Hematopoietic multipotent progenitor cell treated with erythropoietin and hydrocortisone succinate and interleukin-3 and kit ligand, for 8 days (in vitro differentiated cells): Measurements from ENCODE around the gene BOLA3.
"Not testable (repeated sequence)": the region's sequence is repeated elsewhere in the genome, so short reads cannot be mapped to it uniquely, and the experiment has no call there.

Experiments used
- DNase-seq: peaks from one replicate; pipeline ENCODE4 v3.0.0-alpha.2; 2015

Gene BOLA3

GRCh38 chr2:74101574-74102300 is 46.0 kb downstream of the BOLA3 start:
- no peak for DNase-seq

DNA sequence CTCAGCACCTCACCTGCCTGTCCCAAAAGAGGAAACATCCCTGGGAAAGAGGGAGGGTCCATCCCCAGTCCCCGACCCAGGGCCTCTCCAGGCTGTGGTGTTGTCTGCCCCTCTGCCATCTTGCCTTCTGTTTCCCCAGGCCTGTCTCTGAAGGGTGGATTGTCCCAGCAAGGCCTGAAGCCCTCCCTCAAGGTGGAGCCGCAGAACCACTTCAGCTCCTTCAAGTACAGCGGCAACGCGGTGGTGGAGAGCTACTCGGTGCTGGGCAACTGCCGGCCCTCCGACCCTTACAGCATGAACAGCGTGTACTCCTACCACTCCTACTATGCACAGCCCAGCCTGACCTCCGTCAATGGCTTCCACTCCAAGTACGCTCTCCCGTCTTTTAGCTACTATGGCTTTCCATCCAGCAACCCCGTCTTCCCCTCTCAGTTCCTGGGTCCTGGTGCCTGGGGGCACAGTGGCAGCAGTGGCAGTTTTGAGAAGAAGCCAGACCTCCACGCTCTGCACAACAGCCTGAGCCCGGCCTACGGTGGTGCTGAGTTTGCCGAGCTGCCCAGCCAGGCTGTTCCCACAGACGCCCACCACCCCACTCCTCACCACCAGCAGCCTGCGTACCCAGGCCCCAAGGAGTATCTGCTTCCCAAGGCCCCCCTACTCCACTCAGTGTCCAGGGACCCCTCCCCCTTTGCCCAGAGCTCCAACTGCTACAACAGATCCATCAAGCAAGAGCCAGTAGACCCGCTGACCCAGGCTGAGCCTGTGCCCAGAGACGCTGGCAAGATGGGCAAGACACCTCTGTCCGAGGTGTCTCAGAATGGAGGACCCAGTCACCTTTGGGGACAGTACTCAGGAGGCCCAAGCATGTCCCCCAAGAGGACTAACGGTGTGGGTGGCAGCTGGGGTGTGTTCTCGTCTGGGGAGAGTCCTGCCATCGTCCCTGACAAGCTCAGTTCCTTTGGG is 47.2 kb downstream of the BOLA3 start:
- DNase-seq, result no peak

DNA sequence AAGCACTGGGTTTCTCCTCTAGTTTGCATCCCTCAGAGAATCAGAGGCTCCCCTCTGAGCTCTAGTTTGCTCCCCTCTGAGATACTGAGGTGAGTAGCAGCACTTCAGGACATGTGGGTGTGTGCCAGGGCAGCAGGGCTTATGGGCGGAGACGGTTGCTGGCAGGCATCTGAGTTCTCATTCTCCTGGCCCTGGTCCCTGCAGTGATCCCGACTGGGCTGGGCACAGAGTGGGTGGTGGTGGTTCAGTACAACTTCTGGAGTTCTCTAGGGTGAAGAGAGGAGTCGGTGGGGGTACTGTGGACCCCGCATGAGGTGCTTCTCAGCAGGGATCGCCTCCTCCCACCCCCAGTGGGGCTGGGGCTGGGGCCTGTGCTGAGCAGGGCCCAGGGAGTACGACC is 47.9 kb downstream of the BOLA3 start:
- DNase-seq, result peak; percentile 76

DNA sequence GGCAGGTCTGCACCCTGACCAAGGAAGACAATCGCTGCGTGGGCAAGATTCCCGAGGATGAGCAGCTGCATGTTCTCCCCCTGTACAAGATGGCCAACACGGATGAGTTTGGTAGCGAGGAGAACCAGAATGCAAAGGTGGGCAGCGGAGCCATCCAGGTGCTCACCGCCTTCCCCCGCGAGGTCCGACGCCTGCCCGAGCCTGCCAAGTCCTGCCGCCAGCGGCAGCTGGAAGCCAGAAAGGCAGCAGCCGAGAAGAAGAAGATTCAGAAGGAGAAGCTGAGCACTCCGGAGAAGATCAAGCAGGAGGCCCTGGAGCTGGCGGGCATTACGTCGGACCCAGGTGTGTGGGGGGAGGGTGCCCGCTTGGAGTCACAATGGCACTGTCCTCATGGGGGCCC is 48.4 kb downstream of the BOLA3 start:
- no peak for DNase-seq

DNA sequence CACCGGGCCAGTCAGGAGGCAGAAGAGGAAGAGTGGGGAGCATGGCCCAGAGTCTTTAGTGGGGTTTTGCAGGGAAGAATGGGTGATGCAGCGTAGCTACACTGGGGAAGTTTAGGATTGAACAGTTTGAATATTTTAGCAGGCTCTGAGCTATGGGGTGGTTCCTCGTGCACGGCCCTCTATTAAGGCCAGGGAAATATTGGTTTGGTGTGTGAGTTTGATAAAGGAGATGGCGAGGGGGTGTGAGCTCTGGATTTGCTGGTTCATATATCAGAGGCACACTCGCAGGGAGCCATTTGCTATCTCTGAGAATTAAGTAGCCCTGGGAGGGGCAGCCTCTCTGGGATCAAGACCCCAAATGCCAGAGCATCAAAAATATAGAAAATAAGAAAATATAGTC is 50.1 kb downstream of the BOLA3 start:
- peak; percentile 82 for DNase-seq

GRCh38 chr2:74096052-74096451 is 51.7 kb downstream of the BOLA3 start:
- no peak for DNase-seq

GRCh38 chr2:74095632-74096031 is 52.1 kb downstream of the BOLA3 start:
- no peak for DNase-seq

- no peak for DNase-seq
Observed at GRCh38 chr2:74094291-74094690, 53.4 kb downstream of the BOLA3 start.

DNA sequence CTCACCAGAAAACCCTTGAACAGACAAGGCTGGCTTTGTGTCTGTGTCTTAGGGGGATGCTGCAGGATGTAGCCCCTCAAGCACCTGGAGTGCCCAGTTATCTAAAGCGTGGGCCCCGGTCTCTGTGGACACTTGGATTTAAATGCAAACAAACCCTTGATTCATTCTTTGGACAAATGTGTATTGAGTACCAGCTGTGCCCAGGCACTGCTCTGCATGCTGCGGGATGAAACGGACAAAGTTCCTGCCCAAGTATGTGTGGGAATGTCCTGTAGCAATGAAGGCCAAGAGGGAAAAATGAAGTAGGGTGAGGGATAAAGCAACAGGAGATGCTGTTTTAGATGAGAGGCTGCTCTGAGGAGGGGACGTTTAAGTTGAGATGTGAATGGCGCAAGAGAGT is 53.9 kb downstream of the BOLA3 start:
- no peak for DNase-seq

DNA sequence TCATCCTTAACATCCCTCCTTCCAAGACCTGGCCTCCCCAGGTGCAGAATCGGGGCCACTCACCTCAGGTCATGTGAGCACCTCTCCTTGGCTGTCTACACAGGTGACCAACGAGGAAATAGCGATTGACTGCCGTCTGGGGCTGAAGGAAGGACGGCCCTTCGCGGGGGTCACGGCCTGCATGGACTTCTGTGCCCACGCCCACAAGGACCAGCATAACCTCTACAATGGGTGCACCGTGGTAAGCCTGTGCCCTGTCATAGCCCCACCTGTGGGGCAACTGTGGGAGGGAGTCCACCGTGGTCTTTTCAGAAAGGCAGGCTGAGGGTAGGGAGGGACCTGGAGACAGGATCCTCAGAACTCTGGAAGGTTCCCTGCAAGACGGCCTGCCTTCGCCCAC is 54.3 kb downstream of the BOLA3 start:
- DNase-seq, result no peak

DNA sequence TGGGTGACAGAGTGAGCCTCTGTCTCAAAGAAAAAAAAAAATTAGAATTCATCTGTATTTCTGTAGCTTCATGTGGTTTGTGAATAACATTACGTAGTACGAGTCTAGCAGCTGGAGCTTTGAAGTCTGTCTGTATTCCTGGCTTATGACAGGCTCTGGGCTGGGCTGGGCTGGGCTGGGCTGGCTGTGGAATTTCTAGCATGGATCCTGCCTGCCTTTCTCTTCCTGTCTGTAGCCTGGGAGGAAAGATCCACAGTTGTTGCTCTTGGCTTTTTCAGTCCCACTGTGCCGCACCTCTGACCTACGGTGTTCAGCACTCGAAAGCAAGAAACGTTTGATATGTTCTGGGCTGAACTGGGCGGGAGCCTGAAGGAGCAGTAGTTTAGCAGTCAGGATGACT is 55.4 kb downstream of the BOLA3 start:
- DNase-seq, result no peak

GRCh38 chr2:74091391-74091790 is 56.3 kb downstream of the BOLA3 start:
- DNase-seq, result no peak

DNA sequence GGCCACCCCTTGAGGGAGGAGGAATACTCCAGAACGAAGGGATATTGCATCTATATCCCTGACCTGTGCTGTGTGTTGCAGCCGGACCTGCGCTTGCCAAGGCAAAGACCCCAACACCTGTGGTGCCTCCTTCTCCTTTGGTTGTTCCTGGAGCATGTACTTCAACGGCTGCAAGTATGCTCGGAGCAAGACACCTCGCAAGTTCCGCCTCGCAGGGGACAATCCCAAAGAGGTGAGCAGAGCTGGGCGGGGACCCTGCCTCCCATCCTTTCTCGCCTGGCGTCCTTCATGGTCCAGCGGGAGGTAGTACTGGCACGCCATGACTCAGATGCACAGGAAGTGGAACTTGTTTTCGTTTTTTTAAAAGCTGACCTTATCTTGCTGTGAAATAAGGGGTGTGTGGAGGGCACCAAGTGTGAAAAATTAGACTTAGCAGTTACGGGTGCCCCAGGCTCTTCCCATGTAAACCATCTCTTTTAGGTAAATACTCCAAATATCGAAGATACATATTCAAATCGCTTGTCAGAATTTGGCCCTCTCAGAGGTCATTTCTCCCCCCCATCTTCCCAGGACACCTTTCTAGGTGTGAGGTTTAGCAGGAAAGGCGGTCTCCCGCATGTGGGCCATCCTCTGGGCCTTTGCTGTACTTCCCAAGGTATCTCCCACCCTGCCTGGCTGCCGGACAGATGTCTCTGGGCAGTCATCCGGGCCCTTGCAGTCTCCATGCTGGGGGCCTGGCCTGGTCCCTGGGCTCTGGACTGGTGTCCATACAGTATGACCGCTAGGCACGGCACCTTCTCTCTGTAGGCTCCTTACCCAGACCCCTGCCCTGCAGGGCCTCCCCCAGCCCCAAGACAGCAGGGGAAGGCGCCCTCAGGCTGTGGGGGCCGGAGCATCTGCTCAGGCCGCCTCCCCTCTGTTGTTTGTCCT is 57.6 kb downstream of the BOLA3 start:
- no peak for DNase-seq

GRCh38 chr2:74088676-74089075 is 59.0 kb downstream of the BOLA3 start:
- not testable (repeated sequence) for DNase-seq

DNA sequence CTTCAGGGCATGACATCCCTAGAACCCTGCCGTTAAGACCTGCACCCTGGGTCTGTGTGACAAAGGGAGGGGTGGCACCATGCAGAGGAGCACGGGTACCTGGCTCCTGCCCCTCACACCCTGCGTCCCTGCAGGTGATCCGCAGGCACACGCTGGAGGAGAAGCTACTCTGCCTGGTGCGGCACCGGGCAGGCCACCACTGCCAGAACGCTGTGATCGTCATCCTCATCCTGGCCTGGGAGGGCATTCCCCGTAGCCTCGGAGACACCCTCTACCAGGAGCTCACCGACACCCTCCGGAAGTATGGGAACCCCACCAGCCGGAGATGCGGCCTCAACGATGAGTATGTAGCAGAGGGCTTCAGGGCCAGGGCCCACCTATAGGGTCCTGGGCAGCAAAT is 60.0 kb downstream of the BOLA3 start:
- no peak for DNase-seq

DNA sequence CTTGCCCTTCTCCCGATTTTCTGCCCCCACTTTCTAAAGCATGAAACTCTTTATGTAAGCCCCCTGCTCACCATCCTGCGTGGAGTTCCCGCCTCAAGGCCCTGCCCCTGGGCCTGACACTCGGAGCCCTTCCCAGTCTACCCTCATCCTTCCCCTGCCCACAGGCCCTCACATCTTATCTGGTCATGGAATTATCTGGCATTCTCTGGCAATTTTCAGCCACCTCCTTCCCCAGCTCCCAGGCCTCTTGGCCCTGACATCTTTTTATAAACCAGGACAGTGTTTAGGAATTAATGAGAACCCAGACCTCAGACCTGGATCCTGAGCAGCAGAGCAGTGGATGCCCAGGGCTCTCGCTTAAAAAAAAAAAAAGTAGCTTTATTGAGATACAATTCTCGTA is 61.7 kb downstream of the BOLA3 start:
- no peak for DNase-seq
